CD4-positive, alpha-beta T cell (primary cell): ENCODE data around the gene SVIL. TPM values are rescaled to one million over a fixed set of nuclear protein-coding genes. Genes with fewer than 3 reads are reported as not detected.

ENCODE experiments used
- ATAC-seq: fragments of 200-7000 bp; cut with Tn5 transposase; one replicate; pipeline ENCODE4 v1.10.0; 2022; ENCODE audit warnings: mild to moderate bottlenecking; ENCODE audit not compliant: poor library complexity
- CTCF ChIA-PET: fragments of 350-600 bp; sonication (Branson Sonifier 250); formaldehyde crosslinking; loops from one replicate; lab custom pipeline; 2021; ENCODE audit warnings: antibody characterized with exemption, inconsistent platforms; lab: Charles Lee
- POLR2A ChIA-PET: fragments of 350-600 bp; sonication (Branson Sonifier 250); formaldehyde crosslinking; loops from one replicate; lab custom pipeline; 2021; ENCODE audit warnings: antibody characterized with exemption, inconsistent platforms; lab: Charles Lee
- DNase-seq, 14 experiments: peaks; one replicate each; pipeline ENCODE4 v3.0.0-alpha.2; 2013 to 2020; ENCODE audit warnings: mixed read lengths in 2 of 14
- H3K27ac ChIP-seq, 2 donors: one replicate each; pipeline versions ENCODE4 v1.5.1 to v1.7.0; 2013; ENCODE audit warnings: low read length in 2 of 2, low read depth in 1 of 2, mild to moderate bottlenecking in 1 of 2
- H3K27me3 ChIP-seq, 2 experiments: 1 replicate in 1 of 2; 2 replicates in 1 of 2; pipeline versions ENCODE4 v1.6.1 to v1.7.0; 2013; ENCODE audit warnings: low read length in 2 of 2, control low read depth in 1 of 2, mild to moderate bottlenecking in 1 of 2, moderate library complexity in 1 of 2; ENCODE audit not compliant: insufficient read depth in 2 of 2, control insufficient read depth in 1 of 2
- H3K36me3 ChIP-seq: one replicate; pipeline ENCODE4 v1.6.1; 2013; ENCODE audit warnings: low read length, control low read depth; ENCODE audit not compliant: insufficient read depth
- H3K4me1 ChIP-seq: one replicate; pipeline ENCODE4 v1.6.1; 2013; ENCODE audit warnings: low read length, control low read depth; ENCODE audit not compliant: insufficient read depth
- H3K4me3 ChIP-seq: one replicate; pipeline ENCODE4 v1.5.1; 2013; ENCODE audit warnings: mild to moderate bottlenecking, low read length, moderate library complexity
- H3K9me3 ChIP-seq, 2 experiments: 1 replicate in 1 of 2; 2 replicates in 1 of 2; pipeline versions ENCODE4 v1.6.1 to v1.7.0; 2013; ENCODE audit warnings: low read length in 2 of 2, mild to moderate bottlenecking in 2 of 2, control low read depth in 1 of 2, moderate library complexity in 1 of 2; ENCODE audit not compliant: control insufficient read depth in 1 of 2, insufficient read depth in 1 of 2
- H3K27ac Mint-ChIP-seq: one replicate; pipeline ENCODE4 v1.8.0; 2020; ENCODE audit warnings: mixed read lengths
- H3K27me3 Mint-ChIP-seq: one replicate; pipeline ENCODE4 v1.8.0; 2021; ENCODE audit warnings: mixed read lengths
- H3K36me3 Mint-ChIP-seq: one replicate; pipeline ENCODE4 v1.8.0; 2021; ENCODE audit warnings: low read depth, mixed read lengths
- H3K4me1 Mint-ChIP-seq: one replicate; pipeline ENCODE4 v1.8.0; 2021; ENCODE audit warnings: low read depth, mixed read lengths
- H3K4me3 Mint-ChIP-seq: one replicate; pipeline ENCODE4 v1.8.0; 2020; ENCODE audit warnings: mild to moderate bottlenecking, mixed read lengths
- H3K9me3 Mint-ChIP-seq: one replicate; pipeline ENCODE4 v1.8.0; 2020; ENCODE audit warnings: mixed read lengths
- CTCF ChIP-seq: fragments of 200-600 bp; IDR thresholded peaks from one replicate; pipeline ENCODE4 v1.8.0; 2022; ENCODE audit warnings: antibody characterized with exemption, mild to moderate bottlenecking
- intact Hi-C, 2 experiments: fragments of 100-400 bp; cut with DNase I in 1 of 2; cut with micrococcal nuclease in 1 of 2; formaldehyde crosslinking; loops; one replicate each; pipeline versions ENCODE4 v1.15.1 to v1.9.0; 2023 to 2025; cut with DNase I, micrococcal nuclease
- polyA plus RNA-seq, 2 donors: library from polyadenylated mRNA; unstranded; fragments of 120-200 nt; gene quantifications; one replicate each; pipeline ENCODE4 v1.2.1, GENCODE V29; 2013
- total RNA-seq, 174 experiments: library from RNA in 2 of 174; stranded (reverse) in 2 of 174; gene quantifications; one replicate each; pipeline ENCODE4 v1.2.3 and lab custom pipeline; 2021 to 2026

Gene SVIL
- 10 to 100 TPM; 38.5 to 40.3 TPM for total RNA-seq
- polyA plus RNA-seq (2013, experiment 1 of 2): 17.0 TPM
- 21.2 TPM for polyA plus RNA-seq (2013, experiment 2 of 2)
- 24.0 to 184 (median 54.4) reads per million in 172 experiments for total RNA-seq (lab: John Stamatoyannopoulos, UW)

- H3K9me3 ChIP-seq: no peaks in the 10 kb centered on the region
- ChIA-PET POLR2A (no interaction called here), CTCF (interaction anchor here (0.6 to 2.3 kb wide), 5 partner anchors 12 to 101 kb away, joined by 3 to 7 read pairs (median 7); no protein-coding TSS in a partner anchor)
- DNase-seq (peak in 1 of 14 experiments; percentile 38), ATAC-seq (no peak)
- Mint-ChIP-seq H3K27me3 (no peaks in the 10 kb centered on the region), H3K9me3 (no peaks in the 10 kb centered on the region), H3K4me1 (peaks cover 56% of the 10 kb centered on the region), H3K4me3 (peak within 1 kb of the TSS; percentile 6), H3K36me3 (peaks cover 11% of the 10 kb centered on the region), H3K27ac (peak within 1 kb of the TSS; percentile 78)
- peak within 1 kb of the TSS in 1 of 2 donors; percentile 65 for H3K27ac ChIP-seq
- H3K4me1 ChIP-seq: peaks cover 32% of the 10 kb centered on the region
- intact Hi-C loops: no loop called here
- no peak for TF ChIP-seq CTCF
- H3K4me3 ChIP-seq: no peak within 1 kb of the TSS
- H3K36me3 ChIP-seq: no peaks in the 10 kb centered on the region
- no peaks in the 10 kb centered on the region for H3K27me3 ChIP-seq
These were observed at the start of gene SVIL for GRCh38 chr10:29634764-29635625. SVIL (minus strand) TSS chr10:29634971; CDS start chr10:29555058, 79,913 bp downstream.

GRCh38 chr10:29681676-29682448 lies 47.1 kb upstream of the SVIL start:
- Histone ChIP-seq H3K36me3 (peaks cover 8% of the 10 kb centered on the region), H3K27ac (peak overlapping the region; percentile 58 to 86), H3K9me3 (no peaks in the 10 kb centered on the region), H3K4me1 (peaks cover 70% of the 10 kb centered on the region), H3K4me3 (peak overlapping the region; percentile 26), H3K27me3 (no peaks in the 10 kb centered on the region)
- H3K9me3 Mint-ChIP-seq: peaks cover 3% of the 10 kb centered on the region
- H3K27me3 Mint-ChIP-seq: no peaks in the 10 kb centered on the region
- ChIA-PET POLR2A (interaction anchor here (0.8 to 2.7 kb wide), 15 partner anchors 10 to 1378 kb away, joined by 3 to 32 read pairs (median 4); partner anchors contain the start of gene WAC), CTCF (interaction anchor here (0.7 to 1.5 kb wide), 3 partner anchors 22 to 54 kb away, joined by 3 to 7 read pairs (median 5); no protein-coding TSS in a partner anchor)
- no peak for TF ChIP-seq CTCF
- DNase-seq (peak; percentile 36 to 94 (median 60)), ATAC-seq (peak; percentile 93)
- H3K36me3 Mint-ChIP-seq: peaks cover 51% of the 10 kb centered on the region
- peaks cover 97% of the 10 kb centered on the region for H3K4me1 Mint-ChIP-seq
- H3K27ac Mint-ChIP-seq: peak overlapping the region; percentile 93
- H3K4me3 Mint-ChIP-seq: peak overlapping the region; percentile 83
- intact Hi-C loops: loop anchor here (1.0 to 5.0 kb wide), 4 partner anchors 23 to 1005 kb away; partner anchors contain the start of gene BAMBI (in 1 of the 2)

- Histone ChIP-seq H3K4me1 (peaks cover 72% of the 10 kb centered on the region), H3K4me3 (no peak overlapping the region), H3K27me3 (no peaks in the 10 kb centered on the region), H3K27ac (peak overlapping the region; percentile 58 to 86), H3K9me3 (no peaks in the 10 kb centered on the region), H3K36me3 (peaks cover 2% of the 10 kb centered on the region)
- peak overlapping the region; percentile 65 for H3K4me3 Mint-ChIP-seq
- DNase-seq (no peak), ATAC-seq (no peak)
- peaks cover 11% of the 10 kb centered on the region for H3K9me3 Mint-ChIP-seq
- TF ChIP-seq CTCF: no peak
- peaks cover 97% of the 10 kb centered on the region for H3K4me1 Mint-ChIP-seq
- ChIA-PET POLR2A (no interaction called here), CTCF (interaction anchor here (0.7 kb wide), 1 partner anchor 71 kb away, joined by 3 read pairs; no protein-coding TSS in a partner anchor)
- H3K36me3 Mint-ChIP-seq: peaks cover 55% of the 10 kb centered on the region
- peak overlapping the region; percentile 93 for H3K27ac Mint-ChIP-seq
- intact Hi-C loops: loop anchor here (5.0 kb wide), 2 partner anchors 33 to 1003 kb away; partner anchors contain the start of gene BAMBI (in 1 of the 2)
- no peaks in the 10 kb centered on the region for H3K27me3 Mint-ChIP-seq
These were observed 45.3 kb upstream of the SVIL start for GRCh38 chr10:29680091-29680490.
